Uterus (tissue), 4 donors: Measurements from ENCODE around the gene ASTN2. TPM values are rescaled to one million over a fixed set of nuclear protein-coding genes. Genes with fewer than 3 reads are reported as not detected.

Experiments used
- DNase-seq, 2 donors: peaks; one replicate each; pipeline ENCODE4 v3.0.0-alpha.2; 2019 to 2020
- H3K27ac ChIP-seq, 2 donors: fragments of 200-600 bp; sonication (generic); 1 replicate in 1 of 2; 2 replicates in 1 of 2; pipeline ENCODE4 v1.5.1; 2016 to 2018
- H3K27me3 ChIP-seq, 2 donors: fragments of 200-600 bp; sonication (generic); one replicate each; pipeline ENCODE4 v1.5.1; 2018 to 2019; ENCODE audit warnings: control low read depth in 1 of 2
- H3K36me3 ChIP-seq, 2 donors: fragments of 200-600 bp; sonication (generic); one replicate each; pipeline ENCODE4 v1.5.1; 2019; ENCODE audit warnings: control low read depth in 1 of 2
- H3K4me1 ChIP-seq, 2 donors: fragments of 200-600 bp; sonication (generic); one replicate each; pipeline ENCODE4 v1.5.1; 2018 to 2019; ENCODE audit warnings: control low read depth in 1 of 2
- H3K4me3 ChIP-seq, 2 donors: fragments of 200-600 bp; sonication (generic); 1 replicate in 1 of 2; 2 replicates in 1 of 2; pipeline ENCODE4 v1.5.1; 2018 to 2019; ENCODE audit warnings: mild to moderate bottlenecking in 1 of 2
- H3K9me3 ChIP-seq, 2 donors: fragments of 200-600 bp; sonication (generic); one replicate each; pipeline ENCODE4 v1.5.1; 2019; ENCODE audit warnings: control low read depth in 1 of 2
- CTCF ChIP-seq, 4 experiments: fragments of 200-600 bp in 2 of 4; fragments of 450-650 bp in 2 of 4; sonication (generic) in 2 of 4; IDR thresholded peaks; one replicate each; pipeline ENCODE4 v1.5.1; 2016 to 2019; ENCODE audit warnings: antibody characterized with exemption in 4 of 4, mild to moderate bottlenecking in 2 of 4, moderate library complexity in 1 of 4
- POLR2A ChIP-seq, 2 donors: fragments of 450-650 bp; IDR thresholded peaks; one replicate each; pipeline ENCODE4 v1.6.1; 2016; ENCODE audit warnings: antibody characterized with exemption in 2 of 2, mild to moderate bottlenecking in 1 of 2, moderate library complexity in 1 of 2
- intact Hi-C: fragments of 100-400 bp; cut with DNase I; formaldehyde crosslinking; loops from one replicate; pipeline ENCODE4 v1.15.1; 2023; ENCODE audit warnings: low total_unique reads
- total RNA-seq, 4 donors: library from RNA; depleted of rRNA in 3 of 4; stranded (reverse); fragments of >200 nt in 3 of 4; gene quantifications; one replicate each; pipeline versions ENCODE4 v1.1.0 to v1.2.4, GENCODE V29; 2014 to 2023
- donor health status: DM: yes; HTN: yes; CAD: no.

The ASTN2 gene
- total RNA-seq, 4 donors from 2014 or later = 1.8 to 8.6 (median 6.7) TPM

- intact Hi-C loops = no loop called here
- Histone ChIP-seq H3K9me3 (no peaks in the 10 kb centered on the region), H3K36me3 (no peaks in the 10 kb centered on the region), H3K27ac (no peak overlapping the region), H3K27me3 (no peaks in the 10 kb centered on the region), H3K4me3 (no peak overlapping the region), H3K4me1 (no peaks in the 10 kb centered on the region)
- no peak for TF ChIP-seq POLR2A (IDR thresholded peaks at IDR 0.05)
- no peak for DNase-seq
These were observed 456.0 kb downstream of the ASTN2 start for GRCh38 chr9:116958881-116959280.

- no peak for DNase-seq
- no peaks in the 10 kb centered on the region for H3K36me3 ChIP-seq
- no peaks in the 10 kb centered on the region for H3K4me1 ChIP-seq
- H3K27me3 ChIP-seq = no peaks in the 10 kb centered on the region
- no peaks in the 10 kb centered on the region for H3K9me3 ChIP-seq
- TF ChIP-seq CTCF (IDR thresholded peaks at IDR 0.05) = no peak
- no peak for TF ChIP-seq POLR2A (IDR thresholded peaks at IDR 0.05)
- no peak overlapping the region for H3K27ac ChIP-seq
- no peak overlapping the region for H3K4me3 ChIP-seq
- intact Hi-C loops = no loop called here
These were observed 460.1 kb downstream of the ASTN2 start for GRCh38 chr9:116954731-116955130.

- no peak overlapping the region for H3K4me3 ChIP-seq
- intact Hi-C loops = no loop called here
- H3K27ac ChIP-seq = no peak overlapping the region
- no peak for DNase-seq
- H3K27me3 ChIP-seq = no peaks in the 10 kb centered on the region
- H3K4me1 ChIP-seq = no peaks in the 10 kb centered on the region
- no peaks in the 10 kb centered on the region for H3K36me3 ChIP-seq
- no peaks in the 10 kb centered on the region for H3K9me3 ChIP-seq
- TF ChIP-seq POLR2A (IDR thresholded peaks at IDR 0.05) (no peak), CTCF (IDR thresholded peaks at IDR 0.05) (no peak)
These were observed 461.6 kb downstream of the ASTN2 start for GRCh38 chr9:116953271-116953670.

GRCh38 chr9:116952436-116952810 is 462.4 kb downstream of the ASTN2 start:
- Histone ChIP-seq H3K9me3 (no peaks in the 10 kb centered on the region), H3K4me1 (no peaks in the 10 kb centered on the region), H3K4me3 (no peak overlapping the region), H3K36me3 (no peaks in the 10 kb centered on the region), H3K27ac (no peak overlapping the region), H3K27me3 (no peaks in the 10 kb centered on the region)
- intact Hi-C loops = no loop called here
- no peak for DNase-seq
- TF ChIP-seq CTCF (IDR thresholded peaks at IDR 0.05) (no peak), POLR2A (IDR thresholded peaks at IDR 0.05) (no peak)

- Histone ChIP-seq H3K36me3 (no peaks in the 10 kb centered on the region), H3K4me3 (no peak overlapping the region), H3K9me3 (no peaks in the 10 kb centered on the region), H3K27me3 (no peaks in the 10 kb centered on the region), H3K4me1 (no peaks in the 10 kb centered on the region), H3K27ac (no peak overlapping the region)
- TF ChIP-seq POLR2A (IDR thresholded peaks at IDR 0.05) = no peak
- TF ChIP-seq CTCF (IDR thresholded peaks at IDR 0.05) = no peak
- intact Hi-C loops = no loop called here
- DNase-seq = no peak
These were observed 463.0 kb downstream of the ASTN2 start for GRCh38 chr9:116951588-116952435.
